AG20443 (cell line): ENCODE data around the gene CYP1B1.
"Not testable (repeated sequence)": the region's sequence is repeated elsewhere in the genome, so short reads cannot be mapped to it uniquely, and the experiment has no call there.

Experiments
- DNase-seq: peaks from one replicate; pipeline ENCODE4 v3.0.0; 2012; ENCODE audit warnings: low spot score, mixed read lengths

Gene CYP1B1

DNA sequence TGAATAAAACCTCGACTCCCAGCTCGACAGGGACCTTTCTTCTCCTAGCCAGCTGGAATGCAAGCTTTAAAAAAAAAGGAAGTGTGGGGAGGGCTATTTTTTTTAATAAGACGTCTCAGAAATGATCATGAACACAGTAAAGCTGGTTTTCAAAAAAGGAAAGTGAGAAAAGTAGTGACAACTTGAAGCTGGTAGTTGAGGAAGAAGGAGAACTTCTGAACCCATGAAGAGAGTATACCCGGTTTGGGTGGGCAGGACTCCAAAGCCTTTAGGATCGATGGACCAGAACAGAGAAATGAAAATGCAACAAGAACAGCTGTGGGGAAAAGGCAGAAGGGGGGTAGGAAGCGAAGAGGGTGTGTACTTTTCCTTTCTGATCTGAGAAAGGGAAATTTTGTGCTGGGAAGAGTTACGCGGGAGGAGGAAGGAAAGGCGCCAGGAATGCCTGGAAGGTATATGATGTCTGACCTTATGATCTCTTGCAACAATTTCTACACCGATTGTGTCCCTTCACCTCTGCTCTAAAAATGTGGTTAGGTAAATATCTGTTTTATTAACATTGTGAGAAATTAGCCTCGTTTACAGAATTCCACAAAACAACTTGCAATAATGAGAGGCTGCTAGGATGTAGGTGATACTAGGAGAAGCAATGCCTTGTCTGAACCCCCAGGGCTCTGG is 22.6 kb upstream of the CYP1B1 start:
- no peak for DNase-seq

DNA sequence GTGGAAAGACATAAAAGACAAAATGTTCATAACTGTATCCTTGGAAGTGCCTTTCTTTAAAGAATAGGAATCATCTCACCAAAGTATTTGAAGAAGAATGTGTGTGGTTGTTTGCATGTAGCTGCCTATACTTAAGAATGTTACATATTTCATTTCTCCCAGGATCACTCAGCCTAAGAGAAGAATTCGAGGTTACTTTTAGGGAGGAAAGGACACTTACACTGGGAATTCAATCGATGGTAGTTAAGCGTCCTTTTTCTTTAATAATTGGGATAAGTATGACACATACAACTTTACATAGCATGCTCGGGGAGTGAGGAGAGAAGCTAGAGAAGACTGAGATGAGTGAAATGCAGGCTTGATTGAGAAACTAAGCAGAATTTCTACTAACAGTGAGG is 22.0 kb upstream of the CYP1B1 start:
- peak; percentile 22 for DNase-seq

DNA sequence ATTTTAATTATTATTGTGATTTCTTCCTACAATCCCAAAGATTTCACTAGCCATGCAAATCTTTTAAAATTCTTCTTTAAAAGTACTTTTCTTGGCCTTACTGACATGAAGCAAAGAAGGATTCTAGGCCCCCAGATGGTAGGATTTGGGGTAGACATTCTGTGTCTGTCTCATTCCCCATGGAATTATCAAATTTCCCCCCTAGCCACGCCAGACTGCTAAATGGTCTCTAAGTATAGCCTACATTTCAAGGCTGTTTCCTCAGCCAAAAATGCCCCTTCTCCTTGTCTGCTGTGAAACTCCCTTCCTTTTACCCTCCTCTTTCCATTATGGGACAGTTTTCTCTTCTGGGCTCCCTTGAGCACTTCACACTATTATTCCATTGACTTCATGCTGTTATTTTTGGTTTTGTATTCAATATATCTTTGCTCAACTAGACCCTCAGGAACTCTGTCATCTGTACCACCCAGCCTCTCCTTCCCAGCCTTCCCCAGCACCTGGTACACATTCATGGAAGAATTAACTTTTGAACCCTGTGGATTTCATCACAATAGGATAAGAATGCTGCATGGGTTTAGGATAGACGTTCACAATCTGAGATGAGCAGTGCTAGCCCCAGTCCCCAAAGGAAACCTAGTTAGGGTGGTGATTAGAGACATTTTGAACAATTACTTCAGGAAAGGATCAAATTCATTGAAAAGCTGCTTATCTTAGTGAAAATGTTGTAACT is 21.5 kb upstream of the CYP1B1 start:
- DNase-seq, result no peak

DNA sequence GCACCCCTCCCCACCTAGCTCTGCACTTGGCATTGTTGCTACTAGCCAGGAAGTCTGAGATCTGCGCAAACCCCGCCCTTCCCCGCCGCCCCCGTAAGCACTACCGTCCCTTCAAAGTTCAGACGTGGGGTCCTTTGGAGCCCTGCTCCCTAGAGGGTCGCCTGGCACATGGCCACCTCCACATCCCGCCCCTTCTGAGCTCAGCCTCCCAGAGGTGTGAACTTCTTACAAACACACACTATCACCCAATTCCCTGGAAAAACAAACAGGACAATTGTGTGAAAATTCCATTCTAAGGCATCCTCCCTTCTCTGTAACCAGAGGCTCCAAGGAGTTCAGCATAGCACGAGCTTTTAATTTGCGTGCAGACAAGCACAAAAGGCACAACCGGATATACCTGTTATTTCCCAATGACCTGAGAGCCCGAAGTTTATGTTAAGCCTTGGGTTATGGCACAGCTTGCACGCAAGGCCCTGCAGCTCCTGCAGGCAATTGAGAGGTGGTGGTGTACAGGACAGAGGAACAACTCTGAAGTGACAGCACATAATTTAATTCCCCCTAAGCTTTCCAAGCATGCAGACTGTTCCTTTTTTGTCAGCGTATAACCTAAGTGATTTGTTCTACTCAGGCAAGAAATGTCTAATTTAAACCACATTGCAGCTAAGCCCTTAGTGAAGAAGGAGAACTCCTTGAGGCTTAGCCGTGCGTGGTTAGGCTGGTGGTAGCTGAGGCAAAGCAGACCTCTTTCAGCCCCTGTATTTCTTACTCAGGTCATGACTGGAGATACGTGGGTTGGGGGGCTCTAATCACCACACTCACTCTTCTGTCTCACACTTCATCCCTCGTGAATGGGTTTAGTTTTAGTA is 20.3 kb upstream of the CYP1B1 start:
- DNase-seq, result peak; percentile 56

DNA sequence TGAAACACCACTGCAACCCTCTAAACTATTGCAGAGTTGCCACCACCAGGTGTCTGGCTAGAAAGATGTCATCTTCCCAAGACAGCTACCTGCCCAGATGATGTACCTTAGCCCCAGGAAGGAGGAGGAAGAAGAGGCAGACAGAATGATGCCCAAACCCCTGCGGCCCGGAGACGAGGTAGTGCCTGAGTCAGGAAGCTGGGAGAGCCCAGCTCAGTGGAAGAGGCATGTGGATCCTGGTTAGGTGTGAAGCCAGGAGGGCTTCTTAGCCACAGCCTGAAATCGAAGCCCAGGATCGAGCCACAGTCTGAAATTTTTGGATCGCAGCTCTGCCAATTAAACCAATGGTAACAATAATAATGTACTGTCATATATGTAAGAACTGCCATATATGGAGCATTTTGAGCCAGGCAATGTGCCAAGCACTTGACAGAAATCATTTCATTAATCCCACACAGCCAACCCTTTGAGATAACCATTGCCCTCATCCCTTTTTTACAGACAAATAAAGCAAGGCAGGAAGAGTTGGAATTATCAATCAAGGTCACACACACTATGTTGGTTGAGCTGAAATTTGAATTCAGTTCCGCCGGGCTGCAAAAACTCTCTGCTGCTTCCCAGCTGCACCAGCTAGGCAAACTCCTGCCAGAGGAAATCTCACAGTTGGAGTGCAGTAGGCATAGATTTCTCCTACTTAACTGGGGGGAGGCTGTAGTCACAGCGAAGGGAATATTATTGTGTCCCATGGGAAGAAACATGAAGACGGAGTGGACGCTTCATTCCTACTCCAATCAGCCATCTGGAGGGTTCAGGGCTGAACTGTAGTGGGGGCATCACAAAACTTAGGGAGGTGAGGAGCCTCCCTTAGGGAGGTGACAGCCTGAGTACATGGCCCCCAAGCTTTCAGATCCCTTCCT is 19.4 kb upstream of the CYP1B1 start:
- no peak for DNase-seq

DNA sequence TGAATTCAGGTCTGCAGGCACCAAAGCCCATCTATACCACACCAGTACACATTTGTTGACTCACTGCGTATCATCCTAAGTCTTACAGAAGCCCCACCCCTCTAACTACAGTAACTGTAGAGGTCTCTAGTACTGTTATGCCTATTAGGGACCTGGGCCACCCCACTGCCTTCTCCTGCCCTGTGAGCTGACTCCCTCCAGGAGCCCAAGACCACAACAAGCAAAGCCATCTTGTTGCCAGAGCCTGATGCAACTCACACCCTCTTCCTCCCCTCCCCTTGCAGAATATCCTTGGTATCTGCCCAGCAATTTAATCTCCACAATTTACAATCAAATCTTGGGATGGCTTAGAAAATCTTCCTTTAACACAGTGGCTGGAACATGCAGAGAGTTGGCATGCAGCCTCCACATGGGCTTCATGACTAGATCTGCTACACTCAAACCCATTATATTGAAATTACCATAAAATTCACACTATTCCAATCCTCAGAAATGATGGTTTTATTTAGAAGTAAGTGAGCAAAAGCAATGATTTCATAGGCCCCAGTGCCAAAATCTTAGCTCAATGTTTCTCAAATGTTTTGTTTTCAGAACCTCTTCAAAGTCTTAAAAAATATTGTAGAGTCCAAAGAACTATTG is 17.7 kb upstream of the CYP1B1 start:
- peak; percentile 25 for DNase-seq

DNA sequence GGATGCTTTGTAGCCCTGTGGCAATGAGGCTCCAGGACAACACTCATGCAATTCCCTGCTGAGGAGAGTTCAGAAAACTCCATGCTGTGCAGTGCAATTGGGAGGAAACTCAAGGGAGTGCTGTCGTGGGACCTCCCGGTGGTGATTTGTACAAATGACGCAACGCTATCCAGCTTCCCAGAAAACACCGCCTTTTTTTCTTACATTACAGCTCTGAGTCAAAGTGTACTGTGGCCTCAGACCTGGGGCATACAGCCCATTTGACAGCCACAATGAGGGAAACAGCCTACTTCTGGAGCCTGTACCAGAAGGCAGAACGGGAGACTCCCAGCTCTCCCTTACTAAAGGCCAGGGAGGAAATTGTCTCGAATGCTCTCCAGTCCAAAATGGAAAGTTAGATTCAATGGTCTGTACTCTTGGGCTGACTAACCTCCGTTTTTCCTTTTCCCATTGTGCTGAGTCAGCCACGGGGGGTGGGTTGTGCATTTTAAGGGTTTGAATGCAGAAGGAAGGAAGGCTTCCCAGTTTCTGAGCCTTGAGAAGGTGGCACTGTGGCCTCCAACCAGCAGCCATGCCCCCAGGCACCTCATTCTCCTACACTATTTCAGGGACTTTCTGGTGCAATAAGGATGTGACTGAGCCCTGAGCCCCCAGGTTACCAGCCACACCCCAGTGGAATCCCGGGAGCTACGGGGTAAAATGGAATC is 16.4 kb upstream of the CYP1B1 start:
- peak; percentile 87 for DNase-seq

DNA sequence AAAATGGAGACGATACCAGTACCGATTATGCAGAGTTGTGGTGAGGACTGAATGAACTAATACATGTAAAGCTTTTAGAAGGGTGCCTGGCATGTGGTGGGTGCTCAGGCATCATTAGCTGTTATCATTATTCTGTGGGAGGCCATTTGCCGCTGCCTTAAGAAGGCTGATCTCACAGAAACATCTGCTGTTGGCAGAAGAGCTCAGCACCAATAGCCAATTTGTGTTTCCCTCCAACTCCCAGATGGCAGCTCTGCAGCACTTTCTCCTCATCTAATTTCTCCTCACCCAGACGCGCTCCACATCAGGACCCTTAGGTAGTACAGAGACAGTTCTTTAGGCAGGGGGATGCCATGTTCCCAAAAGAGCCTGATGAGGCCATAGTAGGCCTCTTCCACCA is 15.8 kb upstream of the CYP1B1 start:
- DNase-seq, result no peak

DNA sequence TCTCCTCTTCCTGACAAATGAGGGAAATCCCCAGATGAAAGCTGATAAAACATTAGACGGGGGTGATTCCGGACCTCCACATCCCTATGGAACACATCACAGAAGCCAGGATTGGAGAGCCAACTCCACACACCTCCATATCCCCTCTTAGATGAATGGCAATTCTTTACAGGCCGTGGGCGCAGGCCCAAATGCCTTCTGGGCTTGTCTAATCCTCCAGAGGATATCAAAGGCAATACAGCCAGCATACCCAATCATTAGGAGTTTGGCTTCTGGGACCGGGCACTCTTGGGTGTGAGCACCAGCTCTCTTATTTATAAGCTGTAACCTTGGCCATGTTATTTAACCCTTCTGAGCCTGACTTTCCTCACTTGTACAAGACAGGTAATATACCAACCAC is 15.0 kb upstream of the CYP1B1 start:
- DNase-seq, result no peak

DNA sequence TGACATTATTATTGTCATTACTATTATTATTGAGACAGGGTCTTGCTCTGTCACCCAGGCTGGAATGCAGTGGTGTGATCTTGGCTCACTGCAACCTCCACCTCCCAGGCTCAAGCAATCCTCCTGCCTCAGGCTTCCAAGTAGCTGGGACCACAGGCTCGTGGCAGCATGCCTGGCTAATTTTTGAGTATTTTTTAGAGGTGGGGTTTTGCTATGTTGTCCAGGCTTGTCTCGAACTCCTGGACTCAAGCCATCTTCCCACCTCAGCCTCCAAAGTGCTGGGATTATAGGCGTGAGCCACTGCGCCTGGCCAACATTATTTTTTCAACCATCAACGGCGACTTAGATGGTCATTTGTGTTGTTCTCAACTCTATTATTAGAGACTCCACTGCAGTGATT is 14.3 kb upstream of the CYP1B1 start:
- DNase-seq, result not testable (repeated sequence)

DNA sequence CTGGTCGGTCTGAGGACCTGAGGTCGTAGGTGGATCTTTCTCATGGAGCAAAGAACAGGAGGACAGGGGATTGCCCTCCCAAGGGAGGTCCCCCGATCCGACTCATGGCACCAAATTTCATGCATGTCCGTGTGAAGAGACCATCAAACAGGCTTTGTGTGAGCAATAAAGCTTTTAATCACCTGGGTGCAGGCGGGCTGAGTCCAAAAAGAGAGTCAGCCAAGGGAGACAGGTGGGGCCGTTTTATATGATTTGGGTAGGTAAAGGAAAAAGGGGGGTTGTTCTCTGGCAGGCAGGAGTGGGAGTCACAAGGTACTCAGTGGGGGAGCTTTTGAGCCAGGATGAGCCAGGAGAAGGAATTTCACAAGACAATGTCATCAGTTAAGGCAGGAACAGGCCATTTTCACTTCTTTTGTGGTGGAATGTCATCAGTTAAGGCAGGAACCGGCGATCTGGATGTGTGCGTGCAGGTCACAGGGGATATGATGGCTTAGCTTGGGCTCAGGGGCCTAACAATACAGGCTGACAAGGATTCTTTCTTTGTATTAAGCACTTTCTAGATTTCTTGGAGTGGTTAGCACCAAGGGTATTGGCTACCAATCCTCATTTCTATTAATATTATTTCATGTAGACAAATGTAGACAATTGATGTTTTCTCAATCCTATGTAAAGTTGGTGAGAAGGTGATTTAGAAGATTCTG is 10.2 kb upstream of the CYP1B1 start:
- not testable (repeated sequence) for DNase-seq

DNA sequence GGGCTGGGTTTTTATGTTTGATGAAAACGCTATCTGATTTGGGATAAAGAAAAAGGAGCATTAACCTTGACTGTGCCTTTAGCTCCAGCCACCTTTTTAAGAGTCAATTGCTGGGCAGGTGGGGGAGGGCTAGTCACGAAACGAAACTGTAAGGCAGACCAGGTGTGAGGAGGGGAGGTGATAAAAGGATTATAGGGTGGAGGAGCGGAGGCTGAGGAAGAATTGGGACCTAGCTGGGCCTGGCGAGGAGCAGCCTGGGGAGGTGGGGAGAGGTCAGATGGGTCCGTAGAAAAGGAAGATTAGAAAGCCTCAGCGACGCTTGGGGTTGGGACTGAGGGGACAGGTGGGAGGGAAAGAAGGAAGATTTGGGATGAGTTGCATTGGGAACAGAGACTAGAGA is 8.6 kb upstream of the CYP1B1 start:
- DNase-seq, result not testable (repeated sequence)

DNA sequence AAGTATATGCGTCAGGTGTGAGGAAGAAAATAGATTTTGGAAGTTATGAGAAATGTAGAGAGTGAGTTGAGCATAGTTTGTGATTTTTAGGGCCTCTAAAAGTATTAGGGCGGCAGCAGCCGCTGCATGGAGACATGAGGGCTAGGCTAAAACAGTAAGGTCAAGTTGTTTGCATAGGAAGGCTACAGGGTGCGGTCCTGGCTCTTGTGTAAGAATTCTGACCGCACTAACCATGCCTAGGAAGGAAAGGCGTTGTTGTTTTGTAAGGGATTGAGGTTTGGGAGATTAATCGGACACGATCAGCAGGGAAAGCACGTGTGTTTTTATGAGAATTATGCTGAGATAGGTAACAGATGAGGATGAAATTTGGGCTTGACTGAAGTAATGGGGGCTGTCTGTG is 6.8 kb upstream of the CYP1B1 start:
- DNase-seq, result not testable (repeated sequence)

DNA sequence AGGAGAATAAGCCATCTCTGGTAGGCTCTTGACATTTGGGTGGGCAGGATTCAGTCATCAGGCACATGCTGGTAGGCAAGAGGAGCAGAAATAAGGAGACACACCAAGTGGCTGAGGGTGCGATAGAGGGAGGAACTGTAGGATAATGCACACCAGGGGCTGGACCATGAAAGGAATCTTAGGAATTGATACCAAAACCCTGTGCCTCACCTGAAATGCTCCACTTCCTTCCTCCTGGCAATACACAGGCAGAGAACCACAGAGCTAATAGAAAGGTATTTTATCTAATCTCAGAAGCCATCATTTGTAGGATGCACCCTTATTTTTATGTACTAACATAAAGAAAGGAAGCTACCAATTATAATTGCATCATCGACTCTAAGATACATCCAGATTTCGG is 4.4 kb upstream of the CYP1B1 start:
- DNase-seq, result no peak

DNA sequence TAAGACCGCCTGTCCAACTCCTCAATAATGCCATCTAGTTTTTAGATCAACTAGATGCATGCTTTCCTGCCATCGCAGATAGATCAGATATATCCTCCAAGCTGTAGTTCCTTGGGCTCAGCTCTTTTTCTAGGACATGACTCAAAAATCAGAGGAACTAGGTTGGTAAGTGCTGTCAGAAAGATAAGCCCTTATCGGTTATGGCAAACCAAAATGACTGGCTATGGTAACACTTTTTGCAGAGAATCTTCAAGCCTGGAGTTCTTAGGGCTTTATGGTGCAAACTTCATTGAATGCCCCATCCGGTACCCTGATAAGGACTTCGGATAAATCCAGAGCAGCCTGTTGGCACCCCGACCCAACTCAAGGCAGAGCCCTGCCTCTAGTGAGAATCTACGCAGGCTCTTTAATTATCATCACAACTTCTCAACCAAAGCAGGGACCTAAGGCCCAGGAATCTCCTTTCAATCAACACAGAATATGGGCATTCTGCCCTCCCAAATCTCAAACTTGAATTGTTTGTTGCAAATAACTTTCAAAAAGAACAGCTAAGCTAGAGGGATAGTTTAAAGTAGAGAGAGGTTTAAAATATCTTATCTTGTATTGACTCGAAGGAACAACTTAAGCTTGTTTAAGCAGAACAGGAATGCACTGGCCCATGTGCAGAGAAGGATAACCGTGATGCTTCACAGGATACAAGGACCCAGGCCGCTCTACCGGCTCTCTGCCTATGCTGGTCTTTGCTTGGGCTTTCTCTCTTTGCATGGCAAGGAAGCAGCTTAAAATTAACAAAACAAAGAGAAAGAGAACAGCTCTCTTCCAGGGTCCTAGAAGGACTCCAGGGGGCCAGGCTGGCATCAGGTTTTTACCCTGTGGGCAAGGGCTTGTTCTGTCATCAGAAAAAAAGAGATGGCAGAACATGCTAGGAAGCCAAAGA is 3.4 kb upstream of the CYP1B1 start:
- DNase-seq, result no peak

DNA sequence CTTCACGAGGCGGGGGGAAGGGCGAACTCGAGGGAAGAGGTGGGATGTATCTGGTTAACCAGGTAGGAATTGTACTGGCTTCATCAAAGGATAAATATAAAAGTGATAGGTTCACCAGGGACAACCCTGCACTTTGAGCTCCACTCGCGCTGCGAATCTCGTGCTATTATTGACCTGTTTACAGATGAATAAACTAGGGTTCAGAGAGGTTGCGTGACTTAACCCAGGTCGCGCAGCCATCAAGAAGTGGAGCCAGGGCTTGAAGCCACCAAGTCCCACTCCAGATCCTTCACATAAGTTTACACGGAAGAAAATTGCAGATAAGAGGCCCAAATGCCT is 1.4 kb upstream of the CYP1B1 start:
- no peak for DNase-seq

DNA sequence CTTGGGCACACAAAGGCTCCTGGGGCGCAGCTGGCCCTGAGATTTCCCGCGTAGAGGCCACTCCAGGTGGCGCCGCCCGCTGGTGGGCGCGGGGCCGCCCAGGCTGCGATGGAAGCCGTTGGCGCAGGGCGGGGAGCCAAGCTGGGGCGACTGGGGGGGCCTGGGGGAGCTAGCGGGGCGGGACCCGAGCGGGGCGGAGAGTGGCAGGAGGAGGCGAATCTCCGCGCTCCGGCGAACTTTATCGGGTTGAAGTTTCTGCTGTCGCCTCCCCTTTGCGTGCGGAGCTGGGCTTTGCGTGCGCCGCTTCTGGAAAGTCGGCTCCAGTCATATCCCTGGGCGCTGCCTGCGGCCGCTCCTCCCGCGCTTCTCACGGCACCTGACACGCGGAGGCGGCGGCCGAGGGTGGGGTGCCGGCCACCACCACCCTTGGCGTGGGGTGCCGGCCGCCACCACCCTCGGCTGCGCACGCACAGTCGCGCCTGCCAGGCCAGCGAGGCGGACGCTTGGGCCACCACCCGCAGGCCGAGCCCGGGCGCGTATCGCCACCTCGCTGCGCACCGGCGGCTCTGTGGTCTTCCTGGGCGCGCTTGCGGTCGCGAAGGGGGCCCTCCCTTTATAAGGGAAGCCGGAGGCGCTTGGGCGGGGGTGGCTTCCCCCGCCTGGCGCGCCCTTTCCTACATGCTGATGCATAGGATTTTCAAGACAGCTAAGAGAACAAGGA is 919 bp upstream of the CYP1B1 start:
- DNase-seq, result peak; percentile 95

DNA sequence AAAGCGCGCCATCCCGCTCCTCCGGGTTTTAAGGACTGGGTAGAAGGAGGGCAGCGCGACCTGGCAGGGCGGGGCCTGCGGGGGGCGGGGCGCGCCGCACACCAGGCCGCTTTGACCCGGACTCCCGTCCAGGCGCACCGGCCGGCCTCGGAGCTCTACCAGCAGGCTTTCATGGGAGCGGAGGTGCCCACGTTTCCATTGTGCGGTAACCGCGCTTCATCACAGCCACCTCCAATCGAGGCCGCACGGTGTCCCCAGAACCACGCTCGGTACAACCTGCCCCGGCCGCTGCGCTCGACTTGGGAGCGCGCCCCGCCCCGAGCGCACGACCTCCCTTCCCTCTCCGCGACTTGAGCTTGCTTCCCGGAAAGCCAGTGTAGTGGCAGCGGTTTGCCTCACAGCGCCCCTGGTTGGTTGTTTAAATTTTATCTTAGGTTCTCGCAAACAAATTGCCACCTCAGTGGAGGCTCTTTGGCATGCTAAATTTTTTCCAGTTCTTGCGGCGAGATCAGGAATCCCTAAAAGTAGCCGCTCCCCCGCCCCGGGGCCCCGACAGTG is 280 bp upstream of the CYP1B1 start:
- DNase-seq, result peak; percentile 89
